Chondrocyte (in vitro differentiated cells): ENCODE results near the gene DIPK1A. TPM values are rescaled to one million over a fixed set of nuclear protein-coding genes. Genes with fewer than 3 reads are reported as not detected.

Source experiments
- DNase-seq: peaks from one replicate; pipeline ENCODE4 v3.0.0; 2021; ENCODE audit warnings: mixed read lengths, low spot score
- H3K27ac Mint-ChIP-seq: one replicate; pipeline ENCODE4 v1.8.0; 2021; ENCODE audit warnings: mild to moderate bottlenecking, moderate library complexity, mixed read lengths; ENCODE audit not compliant: unreplicated experiment
- H3K27me3 Mint-ChIP-seq: 2 replicates; pipeline ENCODE4 v1.8.0; 2021; ENCODE audit warnings: low read depth, mixed read lengths
- H3K36me3 Mint-ChIP-seq: 2 replicates; pipeline ENCODE4 v1.8.0; 2021; ENCODE audit warnings: low read depth, mixed read lengths
- H3K4me1 Mint-ChIP-seq: 2 replicates; pipeline ENCODE4 v1.8.0; 2021; ENCODE audit warnings: low read depth, mild to moderate bottlenecking, mixed read lengths
- H3K4me3 Mint-ChIP-seq: one replicate; pipeline ENCODE4 v1.8.0; 2021; ENCODE audit warnings: mild to moderate bottlenecking, moderate library complexity, mixed read lengths; ENCODE audit not compliant: unreplicated experiment
- H3K9me3 Mint-ChIP-seq: 2 replicates; pipeline ENCODE4 v1.8.0; 2021; ENCODE audit warnings: low read depth, mixed read lengths
- CTCF ChIP-seq: fragments of 200-600 bp; sonication (generic); IDR thresholded peaks from 2 replicates; pipeline ENCODE4 v1.5.0; 2021; ENCODE audit warnings: antibody characterized with exemption, mild to moderate bottlenecking, moderate library complexity
- total RNA-seq: library from RNA; stranded (reverse); gene quantifications from 3 replicates; pipeline ENCODE4 v1.2.1, GENCODE V29; 2021

Gene DIPK1A
- total RNA-seq, 1 donor from 2014 or later: 11.2 TPM

- DNase-seq: no peak
- no peaks in the 10 kb centered on the region for H3K27me3 Mint-ChIP-seq
- TF ChIP-seq CTCF: no peak
- no peak overlapping the region for H3K27ac Mint-ChIP-seq
- no peaks in the 10 kb centered on the region for H3K9me3 Mint-ChIP-seq
- H3K4me3 Mint-ChIP-seq: no peak overlapping the region
- H3K36me3 Mint-ChIP-seq: peaks cover 1% of the 10 kb centered on the region
- peaks cover 22% of the 10 kb centered on the region for H3K4me1 Mint-ChIP-seq
These were observed 81.8 kb downstream of the DIPK1A start for GRCh38 chr1:92879316-92879968.

GRCh38 chr1:92877792-92878191, 83.5 kb downstream of the DIPK1A start:
- Mint-ChIP-seq H3K9me3 (no peaks in the 10 kb centered on the region), H3K27me3 (no peaks in the 10 kb centered on the region), H3K36me3 (peaks cover 1% of the 10 kb centered on the region), H3K27ac (no peak overlapping the region), H3K4me1 (peaks cover 14% of the 10 kb centered on the region), H3K4me3 (no peak overlapping the region)
- TF ChIP-seq CTCF: no peak
- no peak for DNase-seq

GRCh38 chr1:92877081-92877711, 84.1 kb downstream of the DIPK1A start:
- Mint-ChIP-seq H3K4me1 (peaks cover 12% of the 10 kb centered on the region), H3K9me3 (peaks cover 3% of the 10 kb centered on the region), H3K27ac (no peak overlapping the region), H3K27me3 (no peaks in the 10 kb centered on the region), H3K36me3 (peaks cover 4% of the 10 kb centered on the region), H3K4me3 (no peak overlapping the region)
- DNase-seq: no peak
- no peak for TF ChIP-seq CTCF

DNA sequence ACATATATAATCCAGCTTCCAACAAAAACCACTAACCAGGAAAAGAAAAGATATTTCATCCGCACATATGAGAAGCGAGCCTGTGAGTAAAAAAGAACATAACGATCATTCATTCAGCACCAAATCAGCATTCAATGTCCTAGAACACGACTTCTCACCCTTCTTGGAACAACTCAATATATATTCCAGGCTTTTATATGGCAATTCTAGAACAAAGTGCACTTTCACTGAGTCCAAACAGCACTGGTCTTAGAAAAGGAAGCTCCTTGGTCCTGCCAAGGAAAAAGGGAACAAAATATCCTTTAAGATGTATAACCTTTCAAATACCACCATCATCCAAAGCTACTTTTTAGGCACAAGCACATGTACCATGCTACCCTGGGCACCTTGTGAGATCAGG, 84.9 kb downstream of the DIPK1A start:
- DNase-seq: no peak
- Mint-ChIP-seq H3K9me3 (peaks cover 3% of the 10 kb centered on the region), H3K4me3 (no peak overlapping the region), H3K27ac (no peak overlapping the region), H3K4me1 (peaks cover 12% of the 10 kb centered on the region), H3K36me3 (peaks cover 4% of the 10 kb centered on the region), H3K27me3 (no peaks in the 10 kb centered on the region)
- no peak for TF ChIP-seq CTCF

DNA sequence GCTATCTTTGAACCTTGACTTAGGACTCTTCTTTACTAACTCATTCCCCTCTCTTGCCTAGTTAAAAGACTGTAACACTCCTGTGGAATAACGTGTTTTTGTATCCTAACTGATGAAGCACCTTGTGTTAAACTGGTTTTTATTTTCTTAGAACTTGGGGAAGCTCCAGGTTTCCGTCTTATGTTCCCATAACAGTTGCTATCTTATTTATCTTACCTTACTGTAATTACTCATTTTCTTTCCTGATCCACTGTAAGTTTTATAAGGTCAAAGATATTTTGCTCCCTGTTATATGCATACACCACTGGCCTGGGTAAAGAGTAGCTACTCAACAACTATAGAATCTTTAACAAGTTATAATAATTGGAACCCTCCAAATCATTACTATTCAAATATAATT, 86.3 kb downstream of the DIPK1A start:
- H3K27me3 Mint-ChIP-seq: no peaks in the 10 kb centered on the region
- H3K9me3 Mint-ChIP-seq: peaks cover 3% of the 10 kb centered on the region
- TF ChIP-seq CTCF: no peak
- no peak overlapping the region for H3K27ac Mint-ChIP-seq
- peaks cover 4% of the 10 kb centered on the region for H3K36me3 Mint-ChIP-seq
- peaks cover 12% of the 10 kb centered on the region for H3K4me1 Mint-ChIP-seq
- H3K4me3 Mint-ChIP-seq: no peak overlapping the region
- DNase-seq: no peak
